Erythroblast (primary cell): ENCODE results near the gene GUCY2C.

Experiments
- DNase-seq, 2 experiments: peaks; one replicate each; lab custom pipeline; 2025; lab: John Stamatoyannopoulos, UW
- GATA1 ChIP-seq: IDR thresholded peaks from 2 replicates; pipeline ENCODE4 v1.6.1; 2011; ENCODE audit warnings: low read depth, mild to moderate bottlenecking, control low read depth, low read length, moderate library complexity

Gene GUCY2C

GRCh38 chr12:14563046-14563445 is 133.4 kb downstream of the GUCY2C start:
- DNase-seq: no peak
- TF ChIP-seq GATA1: no peak
